Effector memory CD8-positive, alpha-beta T cell (primary cell): ENCODE measurements around the gene SGMS1.
"Not testable (repeated sequence)": the region's sequence is repeated elsewhere in the genome, so short reads cannot be mapped to it uniquely, and the experiment has no call there.

Source experiments
- ATAC-seq: fragments of 150-1000 bp; cut with Tn5 transposase; replicated peaks from 2 replicates; pipeline ENCODE4 v1.10.0; 2021; ENCODE audit warnings: mild to moderate bottlenecking, moderate library complexity
- DNase-seq, 3 experiments: peaks; one replicate each; pipeline ENCODE4 v3.0.0; 2021
- H3K27ac Mint-ChIP-seq, 2 donors: one replicate each; pipeline ENCODE4 v1.8.0; 2022; ENCODE audit warnings: mild to moderate bottlenecking in 2 of 2, mixed read lengths in 2 of 2, moderate library complexity in 2 of 2
- H3K27me3 Mint-ChIP-seq, 2 donors: one replicate each; pipeline ENCODE4 v1.8.0; 2022; ENCODE audit warnings: mixed read lengths in 2 of 2
- H3K36me3 Mint-ChIP-seq: one replicate; pipeline ENCODE4 v1.8.0; 2022; ENCODE audit warnings: mild to moderate bottlenecking, moderate library complexity, mixed read lengths; ENCODE audit not compliant: insufficient read depth
- H3K4me1 Mint-ChIP-seq, 2 donors: one replicate each; pipeline ENCODE4 v1.8.0; 2022; ENCODE audit warnings: low read depth in 2 of 2, mixed read lengths in 2 of 2
- H3K4me3 Mint-ChIP-seq, 2 donors: one replicate each; pipeline ENCODE4 v1.8.0; 2022; ENCODE audit warnings: mild to moderate bottlenecking in 2 of 2, mixed read lengths in 2 of 2, moderate library complexity in 2 of 2
- H3K9me3 Mint-ChIP-seq, 2 donors: one replicate each; pipeline ENCODE4 v1.8.0; 2022; ENCODE audit warnings: mixed read lengths in 2 of 2

Gene SGMS1

GRCh38 chr10:50534748-50535376, 88.9 kb downstream of the SGMS1 start:
- H3K4me3 Mint-ChIP-seq, DNase-seq, H3K36me3 Mint-ChIP-seq, H3K9me3 Mint-ChIP-seq, H3K27me3 Mint-ChIP-seq: not testable (repeated sequence)
- Mint-ChIP-seq H3K4me1 (peaks cover 8 to 21% of the 10 kb centered on the region in 2 donors), H3K27ac (peak overlapping the region in 1 of 2 donors; percentile 49)
- ATAC-seq: peak; percentile 33

- peak overlapping the region in 1 of 2 donors; percentile 22 for H3K27ac Mint-ChIP-seq
- DNase-seq (no peak), ATAC-seq (no peak)
- H3K9me3 Mint-ChIP-seq: no peaks in the 10 kb centered on the region
- H3K4me3 Mint-ChIP-seq: no peak overlapping the region
- H3K36me3 Mint-ChIP-seq: no peaks in the 10 kb centered on the region
- H3K27me3 Mint-ChIP-seq: no peaks in the 10 kb centered on the region
- H3K4me1 Mint-ChIP-seq: peaks cover 0 to 16% of the 10 kb centered on the region in 2 donors
These were observed 90.5 kb downstream of the SGMS1 start for GRCh38 chr10:50533296-50533695.

GRCh38 chr10:50531388-50532077, 92.2 kb downstream of the SGMS1 start:
- Mint-ChIP-seq H3K4me1 (peaks cover 8 to 27% of the 10 kb centered on the region in 2 donors), H3K9me3 (no peaks in the 10 kb centered on the region), H3K4me3 (no peak overlapping the region), H3K36me3 (no peaks in the 10 kb centered on the region), H3K27ac (no peak overlapping the region), H3K27me3 (no peaks in the 10 kb centered on the region)
- ATAC-seq (no peak), DNase-seq (no peak)

- no peak for DNase-seq
- no peaks in the 10 kb centered on the region for H3K27me3 Mint-ChIP-seq
- no peak for ATAC-seq
- H3K36me3 Mint-ChIP-seq: no peaks in the 10 kb centered on the region
- no peaks in the 10 kb centered on the region for H3K9me3 Mint-ChIP-seq
- peaks cover 8 to 23% of the 10 kb centered on the region in 2 donors for H3K4me1 Mint-ChIP-seq
- no peak overlapping the region for H3K4me3 Mint-ChIP-seq
- H3K27ac Mint-ChIP-seq: peak overlapping the region in 1 of 2 donors; percentile 91
These were observed 94.1 kb downstream of the SGMS1 start for GRCh38 chr10:50529660-50530059.

GRCh38 chr10:50528206-50528605, 95.5 kb downstream of the SGMS1 start:
- DNase-seq: no peak
- H3K27me3 Mint-ChIP-seq: no peaks in the 10 kb centered on the region
- no peaks in the 10 kb centered on the region for H3K9me3 Mint-ChIP-seq
- H3K4me3 Mint-ChIP-seq: no peak overlapping the region
- H3K36me3 Mint-ChIP-seq: no peaks in the 10 kb centered on the region
- no peak for ATAC-seq
- H3K4me1 Mint-ChIP-seq: peaks cover 8 to 28% of the 10 kb centered on the region in 2 donors
- peak overlapping the region; percentile 82 to 91 for H3K27ac Mint-ChIP-seq

GRCh38 chr10:50527442-50528043, 96.2 kb downstream of the SGMS1 start:
- H3K4me3 Mint-ChIP-seq: peak overlapping the region in 1 of 2 donors; percentile 28
- DNase-seq (peak; percentile 7 to 29 (median 17)), ATAC-seq (peak; percentile 95)
- no peaks in the 10 kb centered on the region for H3K9me3 Mint-ChIP-seq
- H3K27me3 Mint-ChIP-seq: no peaks in the 10 kb centered on the region
- H3K27ac Mint-ChIP-seq: peak overlapping the region; percentile 82 to 91
- H3K36me3 Mint-ChIP-seq: peaks cover 3% of the 10 kb centered on the region
- H3K4me1 Mint-ChIP-seq: peaks cover 12 to 31% of the 10 kb centered on the region in 2 donors

- Mint-ChIP-seq H3K36me3 (peaks cover 3% of the 10 kb centered on the region), H3K27ac (no peak overlapping the region), H3K4me3 (no peak overlapping the region), H3K9me3 (no peaks in the 10 kb centered on the region), H3K27me3 (no peaks in the 10 kb centered on the region), H3K4me1 (peaks cover 15 to 31% of the 10 kb centered on the region in 2 donors)
- no peak for ATAC-seq
- DNase-seq: no peak
These were observed 97.6 kb downstream of the SGMS1 start for GRCh38 chr10:50526185-50526584.

- DNase-seq (no peak), ATAC-seq (no peak)
- Mint-ChIP-seq H3K9me3 (no peaks in the 10 kb centered on the region), H3K4me3 (no peak overlapping the region), H3K27me3 (no peaks in the 10 kb centered on the region), H3K27ac (peak overlapping the region; percentile 17 to 29), H3K36me3 (peaks cover 12% of the 10 kb centered on the region), H3K4me1 (peaks cover 15 to 20% of the 10 kb centered on the region in 2 donors)
These were observed 100.4 kb downstream of the SGMS1 start for GRCh38 chr10:50523357-50523756.

- Mint-ChIP-seq H3K4me1 (peaks cover 15 to 19% of the 10 kb centered on the region in 2 donors), H3K9me3 (no peaks in the 10 kb centered on the region), H3K4me3 (no peak overlapping the region), H3K27me3 (no peaks in the 10 kb centered on the region), H3K27ac (peak overlapping the region; percentile 17 to 29), H3K36me3 (peaks cover 12% of the 10 kb centered on the region)
- no peak for ATAC-seq
- no peak for DNase-seq
These were observed 100.8 kb downstream of the SGMS1 start for GRCh38 chr10:50522908-50523307.

GRCh38 chr10:50520115-50520514, 103.6 kb downstream of the SGMS1 start:
- peaks cover 12% of the 10 kb centered on the region for H3K36me3 Mint-ChIP-seq
- no peaks in the 10 kb centered on the region for H3K27me3 Mint-ChIP-seq
- no peak for DNase-seq
- H3K9me3 Mint-ChIP-seq: no peaks in the 10 kb centered on the region
- ATAC-seq: no peak
- no peak overlapping the region for H3K27ac Mint-ChIP-seq
- H3K4me1 Mint-ChIP-seq: peaks cover 7 to 21% of the 10 kb centered on the region in 2 donors
- H3K4me3 Mint-ChIP-seq: no peak overlapping the region

GRCh38 chr10:50517626-50518025, 106.1 kb downstream of the SGMS1 start:
- Mint-ChIP-seq H3K9me3 (no peaks in the 10 kb centered on the region), H3K36me3 (peaks cover 9% of the 10 kb centered on the region), H3K27ac (peak overlapping the region in 1 of 2 donors; percentile 33), H3K4me3 (no peak overlapping the region), H3K4me1 (peaks cover 11 to 28% of the 10 kb centered on the region in 2 donors), H3K27me3 (no peaks in the 10 kb centered on the region)
- ATAC-seq: no peak
- no peak for DNase-seq

- no peak for ATAC-seq
- H3K4me3 Mint-ChIP-seq: no peak overlapping the region
- H3K27ac Mint-ChIP-seq: peak overlapping the region in 1 of 2 donors; percentile 33
- H3K27me3 Mint-ChIP-seq: no peaks in the 10 kb centered on the region
- peaks cover 21 to 42% of the 10 kb centered on the region in 2 donors for H3K4me1 Mint-ChIP-seq
- DNase-seq: no peak
- H3K36me3 Mint-ChIP-seq: peaks cover 13% of the 10 kb centered on the region
- no peaks in the 10 kb centered on the region for H3K9me3 Mint-ChIP-seq
These were observed 107.6 kb downstream of the SGMS1 start for GRCh38 chr10:50516171-50516570.

- H3K27ac Mint-ChIP-seq: peak overlapping the region in 1 of 2 donors; percentile 15
These were observed 108.3 kb downstream of the SGMS1 start for GRCh38 chr10:50515420-50515819.

GRCh38 chr10:50514995-50515394, 108.8 kb downstream of the SGMS1 start:
- Mint-ChIP-seq H3K4me3 (no peak overlapping the region), H3K9me3 (no peaks in the 10 kb centered on the region), H3K4me1 (peaks cover 27 to 52% of the 10 kb centered on the region in 2 donors), H3K36me3 (peaks cover 13% of the 10 kb centered on the region), H3K27me3 (no peaks in the 10 kb centered on the region), H3K27ac (peak overlapping the region; percentile 15 to 71)
- ATAC-seq: no peak
- no peak for DNase-seq

More at GRCh38 chr10:50515420-50515819, 108.3 kb downstream of the SGMS1 start:
- ATAC-seq (no peak), DNase-seq (no peak)
- Mint-ChIP-seq H3K36me3 (peaks cover 13% of the 10 kb centered on the region), H3K27me3 (no peaks in the 10 kb centered on the region), H3K4me1 (peaks cover 26 to 49% of the 10 kb centered on the region in 2 donors), H3K9me3 (no peaks in the 10 kb centered on the region), H3K4me3 (no peak overlapping the region)
